Transverse colon (tissue), 4 donors: ENCODE results near the gene CMTM4.

Source experiments
- CTCF ChIP-seq, 5 experiments: fragments of 200-600 bp in 3 of 5; fragments of 450-650 bp in 2 of 5; sonication (generic) in 3 of 5; IDR thresholded peaks; 1 replicate in 2 of 5; 2 replicates in 3 of 5; pipeline ENCODE4 v1.5.1; 2016 to 2017; ENCODE audit warnings: antibody characterized with exemption in 5 of 5, inconsistent platforms in 3 of 5, mild to moderate bottlenecking in 2 of 5, moderate library complexity in 1 of 5
- POLR2AphosphoS5 ChIP-seq, 3 donors: sonication (generic); formaldehyde crosslinking; IDR thresholded peaks; one replicate each; pipeline ENCODE4 v1.6.1; 2016; ENCODE audit warnings: antibody characterized with exemption in 3 of 3

DNA sequence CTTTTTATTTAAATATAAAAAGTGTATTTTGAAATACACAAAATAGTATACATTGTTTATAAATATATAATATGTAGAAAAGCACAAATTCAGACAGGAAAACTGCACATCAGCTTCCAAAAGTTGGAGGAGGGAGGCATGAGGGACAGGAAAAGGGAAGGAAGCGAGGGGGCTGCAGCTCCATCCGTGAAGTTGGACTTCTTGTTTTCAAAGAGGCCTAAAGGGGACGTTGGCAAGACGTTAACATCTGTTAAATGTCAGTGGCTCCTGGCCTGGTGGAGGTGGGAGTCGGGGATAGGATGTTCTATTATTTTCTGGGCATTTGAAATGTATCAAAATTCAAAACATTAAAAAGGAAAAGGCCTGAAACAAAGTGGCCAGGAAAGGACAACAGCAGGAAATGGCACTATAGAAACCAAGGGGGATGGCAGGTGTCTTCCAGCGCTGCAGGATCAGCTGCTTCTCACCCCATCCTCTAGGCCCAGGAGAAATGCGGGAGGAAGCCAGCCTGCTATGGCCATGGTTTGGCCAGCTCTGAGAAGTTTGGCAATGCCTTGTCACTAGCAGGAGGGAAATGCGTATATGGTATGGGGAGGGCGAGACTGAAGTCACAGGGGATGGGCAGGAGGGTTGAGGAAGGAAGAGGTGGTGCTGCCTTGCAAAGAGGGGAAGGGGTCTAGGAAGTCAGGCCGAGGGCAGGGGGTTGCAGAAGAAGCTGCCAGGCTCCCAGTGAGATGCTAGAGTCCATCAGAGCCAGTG is 110.9 kb downstream of the CMTM4 start:
- TF ChIP-seq CTCF (IDR thresholded peaks at IDR 0.05) = no peak
- no peak for TF ChIP-seq POLR2AphosphoS5 (IDR thresholded peaks at IDR 0.05)
